ENCODE data around the gene PHF21B. TPM values are rescaled to one million over a fixed set of nuclear protein-coding genes. Genes with fewer than 3 reads are reported as not detected.
A peak's percentile ranks its signal among the peaks of the same experiment; 100 is the strongest.

The PHF21B gene
- total and polyA plus RNA-seq, 2 donors = 0.52 to 0.82 TPM

DNA sequence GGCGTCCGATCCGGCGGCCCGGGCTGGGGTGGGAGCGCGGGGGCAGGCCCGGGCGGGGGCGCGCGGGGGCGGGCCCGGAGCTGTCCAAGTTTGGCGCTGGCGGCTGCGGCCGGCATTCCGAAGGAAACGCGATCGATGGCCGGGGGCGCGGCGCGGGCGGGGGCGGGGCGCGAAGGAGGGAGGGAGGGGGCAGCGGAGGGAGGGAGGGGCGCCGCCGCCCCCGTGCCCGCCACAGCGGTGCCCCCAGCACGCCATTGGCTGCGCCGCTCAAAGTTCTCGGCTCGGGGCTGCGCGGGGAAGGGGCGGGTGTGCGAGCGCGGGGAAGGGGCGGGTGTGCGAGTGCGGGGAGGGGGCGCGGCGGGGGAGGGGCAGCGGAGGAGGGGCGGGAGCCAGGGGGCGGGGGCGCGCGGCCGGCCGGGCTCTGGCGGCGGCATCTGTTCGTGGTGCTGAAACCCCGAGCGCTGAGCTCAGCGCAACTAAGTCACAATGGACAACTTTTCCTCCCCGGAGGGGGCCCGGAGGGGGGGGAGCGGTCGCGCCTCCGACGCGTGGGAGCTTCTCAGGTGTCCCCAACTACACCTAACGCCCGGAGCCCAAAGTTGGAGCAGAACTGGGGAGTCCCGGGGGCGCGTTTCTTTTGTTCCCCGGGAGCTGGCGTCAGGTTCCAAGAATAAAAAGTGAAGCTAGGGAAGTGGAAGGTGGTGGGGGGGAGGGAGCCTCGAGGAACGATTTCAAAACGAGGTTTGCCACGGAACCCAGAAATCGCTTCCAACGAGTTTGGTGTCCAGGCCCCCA lies 2.2 kb downstream of the PHF21B start:
- DNase-seq (ENCODE audit: low read depth in 6 of 9, low spot score in 9 of 9) = peak in 2 of 9 donors; percentile 18 to 38
- peaks cover 0 to 10% of the 10 kb centered on the region in 2 donors for H3K4me1 ChIP-seq (ENCODE audit: control insufficient read depth in 2 of 2, insufficient read depth in 2 of 2, low read length in 2 of 2)

GRCh38 chr22:45006964-45007390 lies 2.8 kb downstream of the PHF21B start:
- no peak overlapping the region for H3K27ac ChIP-seq (ENCODE audit: low read depth in 1 of 2, low read length in 1 of 2)
- H3K4me1 ChIP-seq (ENCODE audit: control insufficient read depth in 2 of 2, insufficient read depth in 2 of 2, low read length in 2 of 2) = peaks cover 0 to 10% of the 10 kb centered on the region in 2 donors
- WGBS = 3% methylated on average over 44 of the region's 44 CpGs
- no peak for DNase-seq (ENCODE audit: low read depth in 6 of 9, low spot score in 9 of 9)
- H3K4me3 ChIP-seq (ENCODE audit: low read length in 2 of 2) = peak overlapping the region in 1 of 2 donors; percentile 41
- H3K36me3 ChIP-seq (ENCODE audit: control insufficient read depth in 2 of 2, insufficient read depth in 2 of 2, low read length in 1 of 2) = no peaks in the 10 kb centered on the region
- H3K27me3 ChIP-seq (ENCODE audit: control insufficient read depth in 2 of 2, insufficient read depth in 1 of 2, low read length in 1 of 2) = peaks cover 76 to 88% of the 10 kb centered on the region in 2 donors
- H3K9me3 ChIP-seq (ENCODE audit: control insufficient read depth in 2 of 2, insufficient read depth in 1 of 2, low read length in 1 of 2) = no peaks in the 10 kb centered on the region

More for the DNA sequence above, 2.2 kb downstream of the PHF21B start:
- peak overlapping the region in 1 of 2 donors; percentile 41 for H3K4me3 ChIP-seq (ENCODE audit: low read length in 2 of 2)
- peaks cover 77 to 91% of the 10 kb centered on the region in 2 donors for H3K27me3 ChIP-seq (ENCODE audit: control insufficient read depth in 2 of 2, insufficient read depth in 1 of 2, low read length in 1 of 2)
- H3K9me3 ChIP-seq (ENCODE audit: control insufficient read depth in 2 of 2, insufficient read depth in 1 of 2, low read length in 1 of 2) = no peaks in the 10 kb centered on the region
- H3K27ac ChIP-seq (ENCODE audit: low read depth in 1 of 2, low read length in 1 of 2) = no peak overlapping the region
- whole genome bisulfite sequencing = 2% methylated on average over 85 of the region's 90 CpGs
- H3K36me3 ChIP-seq (ENCODE audit: control insufficient read depth in 2 of 2, insufficient read depth in 2 of 2, low read length in 1 of 2) = no peaks in the 10 kb centered on the region

- 7% methylated on average over 21 of the region's 21 CpGs for WGBS
- H3K27ac ChIP-seq (ENCODE audit: low read depth in 1 of 2, low read length in 1 of 2) = no peak overlapping the region
- H3K4me1 ChIP-seq (ENCODE audit: control insufficient read depth in 2 of 2, insufficient read depth in 2 of 2, low read length in 2 of 2) = peaks cover 0 to 10% of the 10 kb centered on the region in 2 donors
- H3K9me3 ChIP-seq (ENCODE audit: control insufficient read depth in 2 of 2, insufficient read depth in 1 of 2, low read length in 1 of 2) = no peaks in the 10 kb centered on the region
- H3K4me3 ChIP-seq (ENCODE audit: low read length in 2 of 2) = no peak overlapping the region
- H3K27me3 ChIP-seq (ENCODE audit: control insufficient read depth in 2 of 2, insufficient read depth in 1 of 2, low read length in 1 of 2) = peaks cover 70 to 81% of the 10 kb centered on the region in 2 donors
- no peak for DNase-seq (ENCODE audit: low read depth in 6 of 9, low spot score in 9 of 9)
- H3K36me3 ChIP-seq (ENCODE audit: control insufficient read depth in 2 of 2, insufficient read depth in 2 of 2, low read length in 1 of 2) = no peaks in the 10 kb centered on the region
Observed at GRCh38 chr22:45006111-45006963, 3.5 kb downstream of the PHF21B start.

DNA sequence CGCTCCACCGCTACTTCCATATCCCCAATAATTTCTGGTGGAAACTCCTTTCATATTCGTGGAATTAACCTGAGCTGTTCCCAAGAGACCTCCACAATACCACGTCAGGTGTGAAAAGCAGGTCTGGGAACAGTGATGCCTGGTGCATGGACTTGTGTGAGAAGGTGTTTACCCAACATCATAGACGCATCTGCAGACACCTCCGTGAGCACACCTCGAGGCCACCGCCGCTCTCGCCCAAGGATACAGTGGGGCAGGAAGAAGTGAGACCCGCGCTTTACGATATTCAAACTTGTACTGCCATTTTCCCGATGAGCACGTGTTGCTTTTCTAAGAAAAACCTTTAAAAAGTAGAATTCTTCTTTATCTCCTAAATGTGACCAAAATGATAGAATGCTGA lies 8.2 kb downstream of the PHF21B start:
- Histone ChIP-seq H3K27ac (ENCODE audit: low read depth in 1 of 2, low read length in 1 of 2) (no peak overlapping the region), H3K9me3 (ENCODE audit: control insufficient read depth in 2 of 2, insufficient read depth in 1 of 2, low read length in 1 of 2) (no peaks in the 10 kb centered on the region), H3K4me3 (ENCODE audit: low read length in 2 of 2) (no peak overlapping the region), H3K27me3 (ENCODE audit: control insufficient read depth in 2 of 2, insufficient read depth in 1 of 2, low read length in 1 of 2) (peaks cover 24 to 39% of the 10 kb centered on the region in 2 donors), H3K36me3 (ENCODE audit: control insufficient read depth in 2 of 2, insufficient read depth in 2 of 2, low read length in 1 of 2) (no peaks in the 10 kb centered on the region), H3K4me1 (ENCODE audit: control insufficient read depth in 2 of 2, insufficient read depth in 2 of 2, low read length in 2 of 2) (no peaks in the 10 kb centered on the region)
- 95% methylated on average over 15 of the region's 15 CpGs for WGBS
- no peak for DNase-seq (ENCODE audit: low read depth in 6 of 9, low spot score in 9 of 9)

GRCh38 chr22:45000330-45000729 lies 9.5 kb downstream of the PHF21B start:
- Histone ChIP-seq H3K4me3 (ENCODE audit: low read length in 2 of 2) (no peak overlapping the region), H3K27me3 (ENCODE audit: control insufficient read depth in 2 of 2, insufficient read depth in 1 of 2, low read length in 1 of 2) (peaks cover 12 to 26% of the 10 kb centered on the region in 2 donors)
- 95% methylated on average over 14 of the region's 14 CpGs for WGBS

DNA sequence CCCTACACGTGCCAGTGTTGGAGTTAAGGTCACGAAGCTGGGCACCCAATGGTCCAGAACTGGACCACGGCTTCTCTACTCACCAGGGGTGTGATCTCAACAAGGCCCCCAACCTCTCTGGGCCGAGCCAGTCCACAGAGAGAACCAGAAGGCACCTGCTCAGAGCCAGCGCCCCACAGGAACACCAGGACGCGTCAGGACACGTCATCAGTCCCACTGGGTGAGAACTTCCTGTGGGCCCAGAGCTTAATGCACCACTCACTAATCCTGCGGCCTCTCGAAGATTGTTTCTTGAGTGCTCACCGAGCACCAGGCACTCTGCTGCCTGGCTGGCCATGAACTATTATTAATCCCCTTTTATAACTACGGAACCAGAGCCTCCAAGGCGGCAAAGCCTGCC lies 10.1 kb downstream of the PHF21B start:
- no peaks in the 10 kb centered on the region for H3K36me3 ChIP-seq (ENCODE audit: control insufficient read depth in 2 of 2, insufficient read depth in 2 of 2, low read length in 1 of 2)
- no peak overlapping the region for H3K4me3 ChIP-seq (ENCODE audit: low read length in 2 of 2)
- DNase-seq (ENCODE audit: low read depth in 6 of 9, low spot score in 9 of 9) = no peak
- H3K27me3 ChIP-seq (ENCODE audit: control insufficient read depth in 2 of 2, insufficient read depth in 1 of 2, low read length in 1 of 2) = peaks cover 6 to 20% of the 10 kb centered on the region in 2 donors
- H3K4me1 ChIP-seq (ENCODE audit: control insufficient read depth in 2 of 2, insufficient read depth in 2 of 2, low read length in 2 of 2) = no peaks in the 10 kb centered on the region
- H3K27ac ChIP-seq (ENCODE audit: low read depth in 1 of 2, low read length in 1 of 2) = no peak overlapping the region
- WGBS = 85% methylated on average over 13 of the region's 13 CpGs
- no peaks in the 10 kb centered on the region for H3K9me3 ChIP-seq (ENCODE audit: control insufficient read depth in 2 of 2, insufficient read depth in 1 of 2, low read length in 1 of 2)

More at GRCh38 chr22:45000330-45000729, 9.5 kb downstream of the PHF21B start:
- Histone ChIP-seq H3K4me1 (ENCODE audit: control insufficient read depth in 2 of 2, insufficient read depth in 2 of 2, low read length in 2 of 2) (no peaks in the 10 kb centered on the region), H3K9me3 (ENCODE audit: control insufficient read depth in 2 of 2, insufficient read depth in 1 of 2, low read length in 1 of 2) (no peaks in the 10 kb centered on the region), H3K27ac (ENCODE audit: low read depth in 1 of 2, low read length in 1 of 2) (no peak overlapping the region), H3K36me3 (ENCODE audit: control insufficient read depth in 2 of 2, insufficient read depth in 2 of 2, low read length in 1 of 2) (no peaks in the 10 kb centered on the region)
- DNase-seq (ENCODE audit: low read depth in 6 of 9, low spot score in 9 of 9) = no peak

DNA sequence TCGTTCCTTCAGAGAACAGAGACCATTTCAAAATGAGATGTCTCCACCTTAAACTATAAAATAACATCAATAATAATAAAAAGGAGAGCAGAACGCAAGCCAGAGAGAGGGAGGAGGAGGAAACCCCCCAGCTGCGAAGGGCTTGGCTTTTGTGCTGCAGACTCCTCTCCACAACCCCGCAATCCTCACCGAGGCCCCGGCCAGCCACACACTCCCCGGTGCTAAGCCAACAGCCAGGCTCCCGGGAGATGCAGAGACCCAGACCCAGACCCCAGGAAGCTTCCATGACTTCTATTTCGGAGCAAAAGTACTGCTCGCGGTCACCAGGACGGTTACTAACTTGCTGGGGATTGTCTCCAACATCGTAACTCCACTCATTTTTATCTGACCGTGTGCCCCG lies 10.6 kb downstream of the PHF21B start:
- Histone ChIP-seq H3K27ac (ENCODE audit: low read depth in 1 of 2, low read length in 1 of 2) (no peak overlapping the region), H3K36me3 (ENCODE audit: control insufficient read depth in 2 of 2, insufficient read depth in 2 of 2, low read length in 1 of 2) (no peaks in the 10 kb centered on the region), H3K4me3 (ENCODE audit: low read length in 2 of 2) (no peak overlapping the region), H3K9me3 (ENCODE audit: control insufficient read depth in 2 of 2, insufficient read depth in 1 of 2, low read length in 1 of 2) (no peaks in the 10 kb centered on the region), H3K4me1 (ENCODE audit: control insufficient read depth in 2 of 2, insufficient read depth in 2 of 2, low read length in 2 of 2) (no peaks in the 10 kb centered on the region), H3K27me3 (ENCODE audit: control insufficient read depth in 2 of 2, insufficient read depth in 1 of 2, low read length in 1 of 2) (peaks cover 2 to 15% of the 10 kb centered on the region in 2 donors)
- WGBS = 91% methylated on average over 15 of the region's 15 CpGs
- DNase-seq (ENCODE audit: low read depth in 6 of 9, low spot score in 9 of 9) = no peak

GRCh38 chr22:44998296-44998695 lies 11.5 kb downstream of the PHF21B start:
- Histone ChIP-seq H3K9me3 (ENCODE audit: control insufficient read depth in 2 of 2, insufficient read depth in 1 of 2, low read length in 1 of 2) (no peaks in the 10 kb centered on the region), H3K27me3 (ENCODE audit: control insufficient read depth in 2 of 2, insufficient read depth in 1 of 2, low read length in 1 of 2) (peaks cover 2 to 9% of the 10 kb centered on the region in 2 donors), H3K4me3 (ENCODE audit: low read length in 2 of 2) (no peak overlapping the region), H3K4me1 (ENCODE audit: control insufficient read depth in 2 of 2, insufficient read depth in 2 of 2, low read length in 2 of 2) (no peaks in the 10 kb centered on the region), H3K27ac (ENCODE audit: low read depth in 1 of 2, low read length in 1 of 2) (no peak overlapping the region), H3K36me3 (ENCODE audit: control insufficient read depth in 2 of 2, insufficient read depth in 2 of 2, low read length in 1 of 2) (no peaks in the 10 kb centered on the region)
- 97% methylated on average over 11 of the region's 11 CpGs for WGBS
- no peak for DNase-seq (ENCODE audit: low read depth in 6 of 9, low spot score in 9 of 9)

DNA sequence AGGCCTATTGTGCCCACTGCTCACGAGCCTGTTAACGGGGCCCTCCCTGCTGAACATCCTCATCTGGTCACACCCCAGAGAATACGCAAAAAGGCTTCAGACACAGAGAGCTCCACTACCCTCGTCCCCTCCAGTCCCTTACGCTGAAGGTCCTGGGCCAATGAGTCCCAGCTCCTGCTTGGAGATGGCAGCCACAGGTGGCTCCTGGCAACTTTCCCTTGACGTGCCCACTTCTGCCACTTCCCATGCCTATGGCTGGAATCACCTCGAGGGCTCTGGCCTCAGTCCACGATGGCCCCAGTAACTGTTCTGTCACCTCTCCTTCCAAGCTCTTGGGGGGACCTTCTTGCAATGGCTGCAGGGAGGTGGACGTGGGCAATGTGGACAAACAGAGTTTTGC lies 12.7 kb downstream of the PHF21B start:
- no peak overlapping the region for H3K27ac ChIP-seq (ENCODE audit: low read depth in 1 of 2, low read length in 1 of 2)
- H3K4me1 ChIP-seq (ENCODE audit: control insufficient read depth in 2 of 2, insufficient read depth in 2 of 2, low read length in 2 of 2) = no peaks in the 10 kb centered on the region
- H3K9me3 ChIP-seq (ENCODE audit: control insufficient read depth in 2 of 2, insufficient read depth in 1 of 2, low read length in 1 of 2) = no peaks in the 10 kb centered on the region
- no peak for DNase-seq (ENCODE audit: low read depth in 6 of 9, low spot score in 9 of 9)
- 91% methylated on average over 9 of the region's 9 CpGs for WGBS
- no peaks in the 10 kb centered on the region for H3K36me3 ChIP-seq (ENCODE audit: control insufficient read depth in 2 of 2, insufficient read depth in 2 of 2, low read length in 1 of 2)
- no peaks in the 10 kb centered on the region for H3K27me3 ChIP-seq (ENCODE audit: control insufficient read depth in 2 of 2, insufficient read depth in 1 of 2, low read length in 1 of 2)
- H3K4me3 ChIP-seq (ENCODE audit: low read length in 2 of 2) = no peak overlapping the region

Measured in thymus (tissue), 11 donors.